K562 (cell line): Measurements from ENCODE around the gene CD276. TPM values are rescaled to one million over a fixed set of nuclear protein-coding genes. Genes with fewer than 3 reads are reported as not detected.

ENCODE experiments used
- ATAC-seq: fragments of 200-7000 bp; cut with Tn5 transposase; 3 replicates; pipeline ENCODE4 v1.9.1; 2020; ENCODE audit warnings: moderate library complexity
- BruUV-seq: library from RNA; stranded (reverse); fragments of 400-500 nt; replicated peaks from 2 replicates; lab custom pipeline; 2021; lab: Mats Ljungman, UMichigan
- CTCF ChIA-PET: fragments of 300-600 bp; formaldehyde crosslinking; extraction: SDS; loops from one replicate; lab custom pipeline; 2021; ENCODE audit warnings: low intra/inter-chr PET ratio; lab: Yijun Ruan, JAX
- POLR2A ChIA-PET: fragments of 300-600, 350-650 bp; sonication (Branson Sonifier 250); formaldehyde crosslinking; extraction: SDS; loops from one replicate; lab custom pipeline; 2021; ENCODE audit warnings: antibody characterized with exemption, inconsistent platforms; lab: Yijun Ruan, JAX
- DNase-seq, 4 experiments: peaks; one replicate each; pipeline versions ENCODE4 v3.0.0 to v3.0.0-alpha.2; 2011 to 2018; ENCODE audit warnings: low spot score in 3 of 4, mixed read lengths in 3 of 4; ENCODE audit errors: extremely low read depth in 1 of 4
- FAIRE-seq: peaks from 2 replicates; lab custom pipeline; 2011; peaks lifted over from hg19 to GRCh38; lab: Jason Lieb, UNC
- H2AFZ ChIP-seq: 2 replicates; pipeline ENCODE4 v1.6.0; 2011; ENCODE audit warnings: low read depth, low read length, control low read depth, inconsistent platforms
- H3K27ac ChIP-seq: fragments of 200-600 bp; 3 replicates; pipeline ENCODE4 v1.8.0; 2011; ENCODE audit warnings: low read depth, mild to moderate bottlenecking, control low read depth, inconsistent platforms, low read length, moderate library complexity, mixed read lengths; ENCODE audit errors: extremely low read depth
- H3K27me3 ChIP-seq, 2 experiments: fragments of 300-600 bp in 1 of 2; 2 replicates in 1 of 2; 3 replicates in 1 of 2; pipeline versions ENCODE4 v1.6.0 to v1.8.0; 2011; ENCODE audit warnings: inconsistent platforms in 2 of 2, low read length in 2 of 2, mild to moderate bottlenecking in 1 of 2, mixed read lengths in 1 of 2, moderate library complexity in 1 of 2; ENCODE audit not compliant: control insufficient read depth in 2 of 2, insufficient read depth in 2 of 2
- H3K36me3 ChIP-seq: fragments of 300-600 bp; 3 replicates; pipeline ENCODE4 v1.8.0; 2011; ENCODE audit warnings: mild to moderate bottlenecking, low read length, inconsistent platforms; ENCODE audit not compliant: control insufficient read depth, insufficient read depth
- H3K4me1 ChIP-seq, 2 experiments: fragments of 200-600 bp in 1 of 2; replicated peaks in 1 of 2; 2 replicates in 1 of 2; 3 replicates in 1 of 2; pipeline versions ENCODE4 v1.5.1 to v1.8.0; 2011; ENCODE audit warnings: inconsistent platforms in 2 of 2, low read length in 2 of 2, mild to moderate bottlenecking in 1 of 2, mixed read lengths in 1 of 2, moderate library complexity in 1 of 2; ENCODE audit not compliant: control insufficient read depth in 2 of 2, insufficient read depth in 2 of 2
- H3K4me2 ChIP-seq: 2 replicates; pipeline ENCODE4 v1.6.1; 2011; ENCODE audit warnings: low read length, control low read depth, inconsistent platforms, mixed read lengths; ENCODE audit not compliant: insufficient read depth
- H3K4me3 ChIP-seq: fragments of 200-600 bp; sonication (generic), shearing (Covaris generic); 2 replicates; pipeline ENCODE4 v1.5.1; 2016; ENCODE audit warnings: control low read depth, inconsistent platforms
- H3K79me2 ChIP-seq: fragments of 200-600 bp; 3 replicates; pipeline ENCODE4 v1.8.0; 2011; ENCODE audit warnings: low read length, inconsistent platforms; ENCODE audit not compliant: control insufficient read depth, insufficient read depth
- H3K9ac ChIP-seq, 2 experiments: 2 replicates each; pipeline versions ENCODE4 v1.6.0 to v1.6.1; 2011; ENCODE audit warnings: low read depth in 2 of 2, low read length in 2 of 2, control low read depth in 1 of 2, inconsistent platforms in 1 of 2, mild to moderate bottlenecking in 1 of 2, mixed read lengths in 1 of 2; ENCODE audit not compliant: insufficient read depth in 1 of 2
- H3K9me1 ChIP-seq: one replicate; pipeline ENCODE4 v1.6.0; 2011; ENCODE audit warnings: inconsistent platforms, mild to moderate bottlenecking, low read length, moderate library complexity; ENCODE audit not compliant: control insufficient read depth, insufficient read depth
- H3K9me3 ChIP-seq: replicated peaks from 2 replicates; pipeline ENCODE4 v1.5.1; 2011; ENCODE audit warnings: low read depth, low read length, inconsistent platforms; ENCODE audit not compliant: control insufficient read depth, insufficient read depth
- H4K20me1 ChIP-seq: replicated peaks from 2 replicates; pipeline ENCODE4 v1.6.1; 2011; ENCODE audit warnings: low read length, inconsistent platforms, mixed read lengths; ENCODE audit not compliant: control insufficient read depth, insufficient read depth
- SRSF7 ChIP-seq: fragments of 200-400 bp; formaldehyde crosslinking; optimal IDR thresholded peaks from 2 replicates; pipeline ENCODE3; 2017; ENCODE audit warnings: mild to moderate bottlenecking, low read depth, low read length
- TSHZ1 ChIP-seq: fragments of 250-450 bp; sonication (Bioruptor Pico); IDR thresholded peaks from 2 replicates; pipeline ENCODE4 v1.4.0; 2020; ENCODE audit warnings: mild to moderate bottlenecking, moderate library complexity
- ZNF282 ChIP-seq: sonication (generic); formaldehyde crosslinking; IDR thresholded peaks from 2 replicates; pipeline ENCODE4 v1.8.1; 2023; ENCODE audit warnings: missing genetic modification reagents
- ZNF655 ChIP-seq: fragments of 250-450 bp; sonication (Bioruptor Pico); IDR thresholded peaks from 2 replicates; pipeline ENCODE4 v1.5.0; 2021
- ZNF699 ChIP-seq: fragments of 250-450 bp; sonication (Bioruptor Pico); IDR thresholded peaks from 2 replicates; pipeline ENCODE4 v1.8.0; 2021; ENCODE audit warnings: mild to moderate bottlenecking, moderate library complexity; ENCODE audit not compliant: insufficient replicate concordance
- WGBS: fragments of 100-300 bp; shearing (Covaris generic); methylation state at CpG from one replicate; pipeline ENCODE4 v1.1.6; 2016; ENCODE audit warnings: low coverage, mixed read lengths; ENCODE audit not compliant: insufficient coverage; ENCODE audit errors: missing lambda C conversion rate; 5-methylcytosine and 5-hydroxymethylcytosine counted together
- in situ Hi-C: fragments of 300-500 bp; cut with MboI; formaldehyde crosslinking; loops from 4 replicates; pipeline ENCODE4 v1.15.0; 2018; ENCODE audit warnings: inconsistent platforms, mixed read lengths
- intact Hi-C: fragments of 100-400 bp; cut with micrococcal nuclease; formaldehyde crosslinking; loops from 2 replicates; pipeline ENCODE4 v1.14.2; 2022
- polyA plus RNA-seq, 8 experiments: library from polyadenylated mRNA; depleted of rRNA in 4 of 8; stranded (reverse) in 5 of 8; unstranded in 3 of 8; fragments of >200 nt; fragmentation: Nextera tagmentation in 2 of 8; fragmentation: Illumina TruSeq in 1 of 8; extraction: Ambion mirVana in 2 of 8; extraction: Trizol in 1 of 8; gene quantifications; 2 replicates each; pipeline versions ENCODE4 v1.2.1 to v1.2.3, GENCODE V29; 2011 to 2014; ENCODE audit warnings: inconsistent platforms in 1 of 8, missing spikeins in 1 of 8
- total RNA-seq, 7 experiments: library from RNA; depleted of rRNA in 6 of 7; stranded (reverse); fragments of >200 nt in 6 of 7; fragmentation: Illumina TruSeq in 2 of 7; extraction: Trizol in 2 of 7; gene quantifications; 2 replicates each; pipeline versions ENCODE4 v1.2.1 to v1.2.3, GENCODE V29; 2011 to 2021; ENCODE audit warnings: low replicate concordance in 1 of 7
- TF ChIP-seq, protein P1 (sequence below): sonication (generic); formaldehyde crosslinking; IDR thresholded peaks from 2 replicates; pipeline ENCODE4 v1.8.0; 2023; ENCODE audit warnings: missing genetic modification reagents, mild to moderate bottlenecking, borderline replicate concordance

CD276 gene
- total and polyA plus RNA-seq, 9 of the 15 experiments (the other 6 are each of a cell fraction or from before 2014, with no cell fraction given), result 0.11 to 3.6 (median 2.3) TPM

DNA sequence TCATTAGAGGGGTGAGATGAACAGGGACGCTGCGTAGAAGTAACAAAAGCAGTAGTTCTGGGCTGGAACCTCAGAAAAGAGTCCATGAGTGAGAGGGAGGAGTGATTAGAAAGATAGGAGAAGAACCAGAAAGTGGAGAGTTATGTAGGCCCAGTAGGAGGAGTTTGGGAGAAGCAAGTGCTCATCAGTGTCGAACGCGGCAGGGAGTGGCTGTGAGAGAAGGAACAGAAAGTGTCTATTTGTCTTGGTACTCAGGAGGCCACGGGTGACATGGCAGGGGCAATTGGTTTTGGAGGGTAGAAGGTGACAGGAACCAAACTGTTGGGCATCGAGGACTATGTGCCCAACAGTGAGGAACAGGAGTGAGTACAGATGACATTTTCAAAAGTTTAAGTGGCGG is 70.3 kb downstream of the CD276 start:
- WGBS, result 7% methylated on average over 8 of the region's 8 CpGs
- Histone ChIP-seq H4K20me1 (peaks cover 11% of the 10 kb centered on the region), H3K4me1 (peaks cover 0 to 8% of the 10 kb centered on the region in 2 experiments; a peak in 2 of 5 replicates), H3K27ac (no peak overlapping the region), H3K4me2 (no peak overlapping the region), H3K79me2 (no peaks in the 10 kb centered on the region), H3K4me3 (no peak overlapping the region), H3K36me3 (no peaks in the 10 kb centered on the region), H3K9ac (no peak overlapping the region), H3K9me3 (no peaks in the 10 kb centered on the region), H2AFZ (no peak overlapping the region), H3K9me1 (no peaks in the 10 kb centered on the region), H3K27me3 (peaks cover 16 to 53% of the 10 kb centered on the region in 2 experiments; a peak in 4 of 5 replicates)
- TF ChIP-seq ZNF655 (no peak), ZNF699 (CRISPR knock-in tag) (no peak), SRSF7 (no peak), TSHZ1 (CRISPR knock-in tag) (no peak), ZNF282 (CRISPR knock-in tag) (no peak)
- TF ChIP-seq, protein P1, sequence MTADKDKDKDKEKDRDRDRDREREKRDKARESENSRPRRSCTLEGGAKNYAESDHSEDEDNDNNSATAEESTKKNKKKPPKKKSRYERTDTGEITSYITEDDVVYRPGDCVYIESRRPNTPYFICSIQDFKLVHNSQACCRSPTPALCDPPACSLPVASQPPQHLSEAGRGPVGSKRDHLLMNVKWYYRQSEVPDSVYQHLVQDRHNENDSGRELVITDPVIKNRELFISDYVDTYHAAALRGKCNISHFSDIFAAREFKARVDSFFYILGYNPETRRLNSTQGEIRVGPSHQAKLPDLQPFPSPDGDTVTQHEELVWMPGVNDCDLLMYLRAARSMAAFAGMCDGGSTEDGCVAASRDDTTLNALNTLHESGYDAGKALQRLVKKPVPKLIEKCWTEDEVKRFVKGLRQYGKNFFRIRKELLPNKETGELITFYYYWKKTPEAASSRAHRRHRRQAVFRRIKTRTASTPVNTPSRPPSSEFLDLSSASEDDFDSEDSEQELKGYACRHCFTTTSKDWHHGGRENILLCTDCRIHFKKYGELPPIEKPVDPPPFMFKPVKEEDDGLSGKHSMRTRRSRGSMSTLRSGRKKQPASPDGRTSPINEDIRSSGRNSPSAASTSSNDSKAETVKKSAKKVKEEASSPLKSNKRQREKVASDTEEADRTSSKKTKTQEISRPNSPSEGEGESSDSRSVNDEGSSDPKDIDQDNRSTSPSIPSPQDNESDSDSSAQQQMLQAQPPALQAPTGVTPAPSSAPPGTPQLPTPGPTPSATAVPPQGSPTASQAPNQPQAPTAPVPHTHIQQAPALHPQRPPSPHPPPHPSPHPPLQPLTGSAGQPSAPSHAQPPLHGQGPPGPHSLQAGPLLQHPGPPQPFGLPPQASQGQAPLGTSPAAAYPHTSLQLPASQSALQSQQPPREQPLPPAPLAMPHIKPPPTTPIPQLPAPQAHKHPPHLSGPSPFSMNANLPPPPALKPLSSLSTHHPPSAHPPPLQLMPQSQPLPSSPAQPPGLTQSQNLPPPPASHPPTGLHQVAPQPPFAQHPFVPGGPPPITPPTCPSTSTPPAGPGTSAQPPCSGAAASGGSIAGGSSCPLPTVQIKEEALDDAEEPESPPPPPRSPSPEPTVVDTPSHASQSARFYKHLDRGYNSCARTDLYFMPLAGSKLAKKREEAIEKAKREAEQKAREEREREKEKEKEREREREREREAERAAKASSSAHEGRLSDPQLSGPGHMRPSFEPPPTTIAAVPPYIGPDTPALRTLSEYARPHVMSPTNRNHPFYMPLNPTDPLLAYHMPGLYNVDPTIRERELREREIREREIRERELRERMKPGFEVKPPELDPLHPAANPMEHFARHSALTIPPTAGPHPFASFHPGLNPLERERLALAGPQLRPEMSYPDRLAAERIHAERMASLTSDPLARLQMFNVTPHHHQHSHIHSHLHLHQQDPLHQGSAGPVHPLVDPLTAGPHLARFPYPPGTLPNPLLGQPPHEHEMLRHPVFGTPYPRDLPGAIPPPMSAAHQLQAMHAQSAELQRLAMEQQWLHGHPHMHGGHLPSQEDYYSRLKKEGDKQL (CRISPR knock-in tag), result no peak
- DNase-seq (peak in 1 of 4 experiments; percentile 9), FAIRE-seq (no peak), ATAC-seq (peak; percentile 35; the same call in 1 of the 3 replicates)
- ChIA-PET CTCF (no interaction called here), POLR2A (no interaction called here)
- in situ Hi-C loops (no loop called here), intact Hi-C loops (no loop called here)
- no TSS peak for BruUV-seq
